22Rv1 (cell line): ENCODE results near the gene RNF112.

Experiments
- H3K27ac ChIP-seq: fragments of 450-650 bp; 2 replicates; pipeline ENCODE4 v1.5.1; 2017
- CTCF ChIP-seq: fragments of 450-650 bp; IDR thresholded peaks from 2 replicates; pipeline ENCODE4 v1.5.1; 2017; ENCODE audit warnings: mild to moderate bottlenecking
- ZFX ChIP-seq: fragments of 450-650 bp; IDR thresholded peaks from 2 replicates; pipeline ENCODE4 v1.6.1; 2017; ENCODE audit warnings: antibody characterized with exemption, borderline replicate concordance

The RNF112 gene

GRCh38 chr17:19410875-19411620 is at the start of gene RNF112:
TSS of gene RNF112 (plus strand) at chr17:19411232. CDS start at chr17:19411409, 177 bp downstream.
- TF ChIP-seq ZFX (no peak), CTCF (no peak)
- H3K27ac ChIP-seq = no peak within 1 kb of the TSS

- TF ChIP-seq ZFX (no peak), CTCF (no peak)
- no peak overlapping the region for H3K27ac ChIP-seq
These were observed 49.7 kb upstream of the RNF112 start for GRCh38 chr17:19361326-19361725.

- TF ChIP-seq CTCF (no peak), ZFX (no peak)
- H3K27ac ChIP-seq = peak overlapping the region; percentile 72
These were observed 49.1 kb upstream of the RNF112 start for GRCh38 chr17:19361944-19362276.

- H3K27ac ChIP-seq = peak within 1 kb of the TSS; percentile 72
- TF ChIP-seq ZFX (no peak), CTCF (peak; percentile 98)
These were observed 48.5 kb upstream of the RNF112 start, which contains the start of gene B9D1 for GRCh38 chr17:19362277-19363113. TSS of gene B9D1 (minus strand) at chr17:19362723. CDS start at chr17:19362569, 154 bp downstream.

- peak overlapping the region; percentile 72 for H3K27ac ChIP-seq
- TF ChIP-seq CTCF (peak; percentile 78), ZFX (no peak)
These were observed 48.0 kb upstream of the RNF112 start for GRCh38 chr17:19363114-19363438.

- peak overlapping the region; percentile 72 for H3K27ac ChIP-seq
- no peak for TF ChIP-seq ZFX
- TF ChIP-seq CTCF = no peak
These were observed 47.5 kb upstream of the RNF112 start for GRCh38 chr17:19363460-19364035.
